Kidney epithelial cell (primary cell): ENCODE measurements around the gene PCDHGB1. TPM values are rescaled to one million over a fixed set of nuclear protein-coding genes. Genes with fewer than 3 reads are reported as not detected.
"Not testable (repeated sequence)": the region's sequence is repeated elsewhere in the genome, so short reads cannot be mapped to it uniquely, and the experiment has no call there.

Experiments used
- DNase-seq: peaks from one replicate; pipeline ENCODE4 v3.0.0-alpha.2; 2010; ENCODE audit warnings: low read depth
- H3K27me3 ChIP-seq: 2 replicates; pipeline ENCODE4 v1.6.0; 2011; ENCODE audit warnings: low read length; ENCODE audit not compliant: control insufficient read depth, insufficient read depth
- H3K36me3 ChIP-seq: 2 replicates; pipeline ENCODE4 v1.5.1; 2011; ENCODE audit warnings: low read length; ENCODE audit not compliant: control insufficient read depth, insufficient read depth
- H3K4me3 ChIP-seq: 2 replicates; pipeline ENCODE4 v1.5.1; 2011; ENCODE audit warnings: low read depth, mild to moderate bottlenecking, control low read depth, low read length
- CTCF ChIP-seq: IDR thresholded peaks from 2 replicates; pipeline ENCODE4 v1.5.1; 2011; ENCODE audit warnings: mild to moderate bottlenecking, moderate library complexity, low read length, control low read depth, inconsistent platforms; ENCODE audit not compliant: insufficient read depth, poor library complexity, severe bottlenecking
- total RNA-seq: library from RNA; depleted of rRNA; stranded (reverse); fragments of >200 nt; gene quantifications from 2 replicates; pipeline ENCODE4 v1.2.3, GENCODE V29; 2015

Gene PCDHGB1
- total RNA-seq, 1 donor from 2014 or later, result 1.6 TPM

- TF ChIP-seq CTCF, result no peak
- peaks cover 14% of the 10 kb centered on the region for H3K27me3 ChIP-seq
Measured at GRCh38 chr5:141393267-141393666, 43.4 kb downstream of the PCDHGB1 start.

GRCh38 chr5:141394401-141395187 is 44.7 kb downstream of the PCDHGB1 start:
- H3K36me3 ChIP-seq, DNase-seq, H3K4me3 ChIP-seq: not testable (repeated sequence)
- H3K27me3 ChIP-seq, result peaks cover 12% of the 10 kb centered on the region

More at GRCh38 chr5:141393267-141393666, 43.4 kb downstream of the PCDHGB1 start:
- no peak for DNase-seq
- no peak overlapping the region for H3K4me3 ChIP-seq
- H3K36me3 ChIP-seq, result no peaks in the 10 kb centered on the region

GRCh38 chr5:141397756-141398551 is 48.1 kb downstream of the PCDHGB1 start, which contains the start of gene PCDHGB5:
Gene PCDHGB5 (plus strand): TSS chr5:141397947. CDS start chr5:141398128, 181 bp downstream.
- peak within 1 kb of the TSS; percentile 30 for H3K4me3 ChIP-seq
- TF ChIP-seq CTCF, result peak; percentile 58
- DNase-seq, H3K36me3 ChIP-seq: not testable (repeated sequence)
- H3K27me3 ChIP-seq, result peaks cover 17% of the 10 kb centered on the region

GRCh38 chr5:141398608-141399007 is 48.7 kb downstream of the PCDHGB1 start:
- TF ChIP-seq CTCF, result no peak
- H3K36me3 ChIP-seq, result no peaks in the 10 kb centered on the region
- no peak overlapping the region for H3K4me3 ChIP-seq
- DNase-seq, result no peak
- H3K27me3 ChIP-seq, result peaks cover 16% of the 10 kb centered on the region

- H3K27me3 ChIP-seq, result peaks cover 15% of the 10 kb centered on the region
- H3K4me3 ChIP-seq, result no peak overlapping the region
- no peak for TF ChIP-seq CTCF
- DNase-seq, result no peak
- no peaks in the 10 kb centered on the region for H3K36me3 ChIP-seq
Measured at GRCh38 chr5:141399555-141400258, 49.8 kb downstream of the PCDHGB1 start.

Other genes starting within 250 kb of the PCDHGB1 start
- 1.9 and 2.7 TPM in 2 replicates for gene PCDHB3, start 249.6 kb upstream of the PCDHGB1 start, total RNA-seq
- gene PCDHB4, start 228.3 kb upstream of the PCDHGB1 start, total RNA-seq, result 0.42 and 0.48 TPM in 2 replicates
- gene PCDHB5, start 214.9 kb upstream of the PCDHGB1 start, total RNA-seq, result 3.1 and 6.7 TPM in 2 replicates
- gene PCDHB6, start 200.0 kb upstream of the PCDHGB1 start, total RNA-seq, result 0.67 and 0.68 TPM in 2 replicates
- gene PCDHB7, start 177.5 kb upstream of the PCDHGB1 start, total RNA-seq, result 0.96 and 1.5 TPM in 2 replicates
- 0.34 and 0.84 TPM in 2 replicates for gene PCDHB8, start 172.3 kb upstream of the PCDHGB1 start, total RNA-seq
- gene PCDHB16, start 167.7 kb upstream of the PCDHGB1 start, total RNA-seq, result 0.92 and 1.4 TPM in 2 replicates
- 0.71 and 0.82 TPM in 2 replicates for gene PCDHB9, start 162.9 kb upstream of the PCDHGB1 start, total RNA-seq
- 1.6 and 3.4 TPM in 2 replicates for gene PCDHB10, start 157.7 kb upstream of the PCDHGB1 start, total RNA-seq
- gene PCDHB11, start 150.5 kb upstream of the PCDHGB1 start, total RNA-seq, result 1.8 and 3.1 TPM in 2 replicates
- 1.2 and 1.6 TPM in 2 replicates for gene PCDHB12, start 141.4 kb upstream of the PCDHGB1 start, total RNA-seq
- gene PCDHB13, start 136.2 kb upstream of the PCDHGB1 start, total RNA-seq, result 1.9 and 3.1 TPM in 2 replicates
- 1.5 and 2.9 TPM in 2 replicates for gene PCDHB14, start 126.8 kb upstream of the PCDHGB1 start, total RNA-seq
- gene PCDHB15, start 104.7 kb upstream of the PCDHGB1 start, total RNA-seq, result 2.3 and 3.0 TPM in 2 replicates
- not detected in 2 replicates for gene SLC25A2, start 46.0 kb upstream of the PCDHGB1 start, total RNA-seq
- gene TAF7, start 29.3 kb upstream of the PCDHGB1 start, total RNA-seq, result 72.6 and 78.0 TPM in 2 replicates
- 0.67 and 0.68 TPM in 2 replicates for gene PCDHGA1, start 19.6 kb upstream of the PCDHGB1 start, total RNA-seq
- gene PCDHGA2, start 11.3 kb upstream of the PCDHGB1 start, total RNA-seq, result 2.8 and 2.9 TPM in 2 replicates
- 2.4 and 2.6 TPM in 2 replicates for gene PCDHGA3, start 6.3 kb upstream of the PCDHGB1 start, total RNA-seq
- 3.5 and 3.6 TPM in 2 replicates for gene PCDHGA4, start 4.9 kb downstream of the PCDHGB1 start, total RNA-seq
- 1.2 and 1.9 TPM in 2 replicates for gene PCDHGB2, start 9.9 kb downstream of the PCDHGB1 start, total RNA-seq
- gene PCDHGA5, start 14.1 kb downstream of the PCDHGB1 start, total RNA-seq, result 0.58 and 1.5 TPM in 2 replicates
- 1.3 and 3.6 TPM in 2 replicates for gene PCDHGB3, start 20.1 kb downstream of the PCDHGB1 start, total RNA-seq
- gene PCDHGA6, start 23.8 kb downstream of the PCDHGB1 start, total RNA-seq, result 1.7 and 3.1 TPM in 2 replicates
- gene PCDHGA7, start 32.6 kb downstream of the PCDHGB1 start, total RNA-seq, result 2.2 and 3.1 TPM in 2 replicates
- gene PCDHGB4, start 37.6 kb downstream of the PCDHGB1 start, total RNA-seq, result 6.4 and 9.2 TPM in 2 replicates
- 0.96 and 1.0 TPM in 2 replicates for gene PCDHGA8, start 42.5 kb downstream of the PCDHGB1 start, total RNA-seq
- 18.6 and 19.3 TPM in 2 replicates for gene PCDHGB5, start 47.8 kb downstream of the PCDHGB1 start, total RNA-seq
- 3.6 and 5.2 TPM in 2 replicates for gene PCDHGA9, start 52.7 kb downstream of the PCDHGB1 start, total RNA-seq
- gene PCDHGB6, start 57.9 kb downstream of the PCDHGB1 start, total RNA-seq, result 3.4 and 3.6 TPM in 2 replicates
- 5.5 and 6.0 TPM in 2 replicates for gene PCDHGA10, start 62.9 kb downstream of the PCDHGB1 start, total RNA-seq
- 14.0 and 14.1 TPM in 2 replicates for gene PCDHGB7, start 67.6 kb downstream of the PCDHGB1 start, total RNA-seq
- 6.7 and 7.4 TPM in 2 replicates for gene PCDHGA11, start 71.0 kb downstream of the PCDHGB1 start, total RNA-seq
- gene PCDHGA12, start 80.4 kb downstream of the PCDHGB1 start, total RNA-seq, result 2.1 and 3.6 TPM in 2 replicates
- 41.9 and 47.3 TPM in 2 replicates for gene PCDHGC3, start 125.9 kb downstream of the PCDHGB1 start, total RNA-seq
- 0.62 and 1.1 TPM in 2 replicates for gene PCDHGC4, start 134.9 kb downstream of the PCDHGB1 start, total RNA-seq
- 0.54 and 0.89 TPM in 2 replicates for gene PCDHGC5, start 139.0 kb downstream of the PCDHGB1 start, total RNA-seq